ENCODE results near the gene MAP3K12. TPM values are rescaled to one million over a fixed set of nuclear protein-coding genes. Genes with fewer than 3 reads are reported as not detected.

The MAP3K12 gene
- total and polyA plus RNA-seq, 2 of the 13 experiments (the other 11 are each of a cell fraction or from before 2014, with no cell fraction given): 0.20 to 1.1 TPM

DNA sequence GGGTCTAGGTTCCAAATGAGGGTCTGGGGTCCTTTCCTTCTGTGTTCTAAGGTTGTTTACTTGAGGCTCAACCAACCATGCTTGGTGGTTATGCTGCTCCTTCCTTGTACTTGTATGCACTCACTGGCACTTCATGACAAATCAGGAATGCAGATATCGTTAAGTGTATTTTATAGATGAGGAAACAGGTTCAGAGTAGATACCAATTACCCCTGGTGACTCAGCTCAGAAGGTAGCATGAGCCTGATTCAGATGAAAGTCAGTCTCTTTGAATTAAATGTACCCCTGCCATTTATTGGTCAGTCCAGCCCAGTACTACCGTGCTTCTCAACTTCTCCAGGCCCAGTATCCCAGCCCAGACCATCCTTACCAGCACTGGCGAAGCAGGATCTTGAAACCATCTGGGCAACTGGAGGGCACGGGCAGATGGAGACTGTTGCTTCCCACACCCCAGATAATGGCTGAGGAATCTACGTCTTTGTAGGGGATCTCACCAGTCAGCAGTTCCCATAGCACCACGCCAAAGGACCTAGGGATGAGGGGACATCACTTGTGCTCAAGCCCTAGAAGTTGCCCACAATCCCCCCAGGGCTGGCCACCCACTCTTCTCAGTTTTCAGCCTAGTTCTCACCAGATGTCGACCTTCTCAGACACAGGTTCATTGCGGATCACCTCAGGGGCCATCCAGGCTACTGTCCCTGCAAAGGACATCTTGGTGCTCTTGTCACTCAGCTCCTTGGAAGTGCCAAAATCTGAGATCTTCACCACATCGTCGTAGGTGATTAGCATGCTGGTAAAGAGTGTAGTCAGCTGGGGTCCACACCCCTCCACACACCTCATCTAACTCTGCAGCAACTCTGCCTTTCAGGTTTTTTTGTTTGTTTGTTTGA lies 14.3 kb downstream of the MAP3K12 start:
- ATAC-seq (no peak), DNase-seq (ENCODE audit: low spot score) (no peak), FAIRE-seq (no peak)
- H3K27me3 ChIP-seq (ENCODE audit: control insufficient read depth in 1 of 2, insufficient read depth in 2 of 2, low read length in 2 of 2): no peaks in the 10 kb centered on the region
- H3K79me2 ChIP-seq (ENCODE audit: insufficient read depth, low read length): no peaks in the 10 kb centered on the region
- no peak overlapping the region for H3K4me2 ChIP-seq (ENCODE audit: low read depth, low read length)
- no peak overlapping the region for H2AFZ ChIP-seq (ENCODE audit: low read length)
- no peak overlapping the region for H3K9ac ChIP-seq (ENCODE audit: insufficient read depth, low read depth, low read length)
- H3K36me3 ChIP-seq (replicated peaks in 1 of 2; ENCODE audit: control insufficient read depth in 1 of 2, insufficient read depth in 2 of 2, low read length in 2 of 2): peaks cover 7 to 23% of the 10 kb centered on the region in 2 experiments
- intact Hi-C loops (cut with micrococcal nuclease; ENCODE audit: unreplicated experiment) (no loop called here), in situ Hi-C loops (cut with HindIII; ENCODE audit: extremely low pct_ligation_motif_present, low pct_unique_long_range_greater_than_20kb) (no loop called here)
- POLR2A ChIA-PET: interaction anchor here (1.5 to 4.2 kb wide), 2 partner anchors 9 to 15 kb away, joined by 3 to 58 read pairs; partner anchors contain the start of genes MAP3K12 and TARBP2
- TSS peak; percentile 9 for BruUV-seq (replicated peaks)
- CTCF ChIA-PET (ENCODE audit: low intra/inter-chr PET ratio, low total read pairs): no interaction called here
- WGBS (ENCODE audit: low lambda C conversion rate): 97% methylated on average over 6 of the region's 10 CpGs
- H3K4me3 ChIP-seq (replicated peaks in 1 of 3; ENCODE audit: insufficient read depth in 1 of 3, low read depth in 2 of 3, low read length in 3 of 3): no peak overlapping the region
- H3K27ac ChIP-seq (ENCODE audit: extremely low read length, insufficient read depth, low read length): no peak overlapping the region
- H3K4me1 ChIP-seq (ENCODE audit: insufficient read depth, low read length): no peaks in the 10 kb centered on the region
- H4K20me1 ChIP-seq (ENCODE audit: insufficient read depth, low read length): peaks cover 7% of the 10 kb centered on the region; the same call in 1 of the 2 replicates
- no peaks in the 10 kb centered on the region for H3K9me3 ChIP-seq (ENCODE audit: low read length)
- TF ChIP-seq SOX13 (IDR thresholded peaks at IDR 0.05) (no peak), SOX13 (CRISPR knock-in tag; conservative IDR thresholded peaks at IDR 0.05 in 1 of 2, IDR thresholded peaks at IDR 0.05 in 1 of 2) (no peak), DR1 (CRISPR knock-in tag; IDR thresholded peaks at IDR 0.05) (no peak), ZNF644 (CRISPR knock-in tag; IDR thresholded peaks at IDR 0.05; ENCODE audit: low read depth) (no peak), POLR2A (IDR thresholded peaks at IDR 0.05; ENCODE audit: insufficient read depth in 1 of 2, low read depth in 2 of 2, low read length in 2 of 2) (peak in 1 of 2 experiments; percentile 42; a peak in 1 of 4 replicates), MXD3 (CRISPR knock-in tag; IDR thresholded peaks at IDR 0.05) (no peak), TOE1 (CRISPR knock-in tag; IDR thresholded peaks at IDR 0.05) (no peak), ZNF841 (CRISPR knock-in tag; IDR thresholded peaks at IDR 0.05; ENCODE audit: borderline replicate concordance) (no peak), ZFP1 (CRISPR knock-in tag; IDR thresholded peaks at IDR 0.05) (no peak), AGO2 (optimal IDR thresholded peaks at IDR 0.05; ENCODE audit: low read depth, low read length) (peak; percentile 38), POLR2AphosphoS5 (IDR thresholded peaks at IDR 0.05; ENCODE audit: low read depth, low read length) (peak; percentile 12; the same call in 1 of the 2 replicates)
- TF ChIP-seq, protein P1, sequence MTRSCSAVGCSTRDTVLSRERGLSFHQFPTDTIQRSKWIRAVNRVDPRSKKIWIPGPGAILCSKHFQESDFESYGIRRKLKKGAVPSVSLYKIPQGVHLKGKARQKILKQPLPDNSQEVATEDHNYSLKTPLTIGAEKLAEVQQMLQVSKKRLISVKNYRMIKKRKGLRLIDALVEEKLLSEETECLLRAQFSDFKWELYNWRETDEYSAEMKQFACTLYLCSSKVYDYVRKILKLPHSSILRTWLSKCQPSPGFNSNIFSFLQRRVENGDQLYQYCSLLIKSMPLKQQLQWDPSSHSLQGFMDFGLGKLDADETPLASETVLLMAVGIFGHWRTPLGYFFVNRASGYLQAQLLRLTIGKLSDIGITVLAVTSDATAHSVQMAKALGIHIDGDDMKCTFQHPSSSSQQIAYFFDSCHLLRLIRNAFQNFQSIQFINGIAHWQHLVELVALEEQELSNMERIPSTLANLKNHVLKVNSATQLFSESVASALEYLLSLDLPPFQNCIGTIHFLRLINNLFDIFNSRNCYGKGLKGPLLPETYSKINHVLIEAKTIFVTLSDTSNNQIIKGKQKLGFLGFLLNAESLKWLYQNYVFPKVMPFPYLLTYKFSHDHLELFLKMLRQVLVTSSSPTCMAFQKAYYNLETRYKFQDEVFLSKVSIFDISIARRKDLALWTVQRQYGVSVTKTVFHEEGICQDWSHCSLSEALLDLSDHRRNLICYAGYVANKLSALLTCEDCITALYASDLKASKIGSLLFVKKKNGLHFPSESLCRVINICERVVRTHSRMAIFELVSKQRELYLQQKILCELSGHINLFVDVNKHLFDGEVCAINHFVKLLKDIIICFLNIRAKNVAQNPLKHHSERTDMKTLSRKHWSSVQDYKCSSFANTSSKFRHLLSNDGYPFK (CRISPR knock-in tag; IDR thresholded peaks at IDR 0.05; ENCODE audit: borderline replicate concordance): no peak
- TF ChIP-seq, protein P2, sequence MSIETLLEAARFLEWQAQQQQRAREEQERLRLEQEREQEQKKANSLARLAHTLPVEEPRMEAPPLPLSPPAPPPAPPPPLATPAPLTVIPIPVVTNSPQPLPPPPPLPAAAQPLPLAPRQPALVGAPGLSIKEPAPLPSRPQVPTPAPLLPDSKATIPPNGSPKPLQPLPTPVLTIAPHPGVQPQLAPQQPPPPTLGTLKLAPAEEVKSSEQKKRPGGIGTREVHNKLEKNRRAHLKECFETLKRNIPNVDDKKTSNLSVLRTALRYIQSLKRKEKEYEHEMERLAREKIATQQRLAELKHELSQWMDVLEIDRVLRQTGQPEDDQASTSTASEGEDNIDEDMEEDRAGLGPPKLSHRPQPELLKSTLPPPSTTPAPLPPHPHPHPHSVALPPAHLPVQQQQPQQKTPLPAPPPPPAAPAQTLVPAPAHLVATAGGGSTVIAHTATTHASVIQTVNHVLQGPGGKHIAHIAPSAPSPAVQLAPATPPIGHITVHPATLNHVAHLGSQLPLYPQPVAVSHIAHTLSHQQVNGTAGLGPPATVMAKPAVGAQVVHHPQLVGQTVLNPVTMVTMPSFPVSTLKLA (IDR thresholded peaks at IDR 0.05): no peak
- TF ChIP-seq, protein P3, sequence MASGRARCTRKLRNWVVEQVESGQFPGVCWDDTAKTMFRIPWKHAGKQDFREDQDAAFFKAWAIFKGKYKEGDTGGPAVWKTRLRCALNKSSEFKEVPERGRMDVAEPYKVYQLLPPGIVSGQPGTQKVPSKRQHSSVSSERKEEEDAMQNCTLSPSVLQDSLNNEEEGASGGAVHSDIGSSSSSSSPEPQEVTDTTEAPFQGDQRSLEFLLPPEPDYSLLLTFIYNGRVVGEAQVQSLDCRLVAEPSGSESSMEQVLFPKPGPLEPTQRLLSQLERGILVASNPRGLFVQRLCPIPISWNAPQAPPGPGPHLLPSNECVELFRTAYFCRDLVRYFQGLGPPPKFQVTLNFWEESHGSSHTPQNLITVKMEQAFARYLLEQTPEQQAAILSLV (CRISPR knock-in tag; IDR thresholded peaks at IDR 0.05; ENCODE audit: borderline replicate concordance): 0 out of 2 replicates have a peak, but pooled peaks have one; percentile 16
- TF ChIP-seq, protein P4, sequence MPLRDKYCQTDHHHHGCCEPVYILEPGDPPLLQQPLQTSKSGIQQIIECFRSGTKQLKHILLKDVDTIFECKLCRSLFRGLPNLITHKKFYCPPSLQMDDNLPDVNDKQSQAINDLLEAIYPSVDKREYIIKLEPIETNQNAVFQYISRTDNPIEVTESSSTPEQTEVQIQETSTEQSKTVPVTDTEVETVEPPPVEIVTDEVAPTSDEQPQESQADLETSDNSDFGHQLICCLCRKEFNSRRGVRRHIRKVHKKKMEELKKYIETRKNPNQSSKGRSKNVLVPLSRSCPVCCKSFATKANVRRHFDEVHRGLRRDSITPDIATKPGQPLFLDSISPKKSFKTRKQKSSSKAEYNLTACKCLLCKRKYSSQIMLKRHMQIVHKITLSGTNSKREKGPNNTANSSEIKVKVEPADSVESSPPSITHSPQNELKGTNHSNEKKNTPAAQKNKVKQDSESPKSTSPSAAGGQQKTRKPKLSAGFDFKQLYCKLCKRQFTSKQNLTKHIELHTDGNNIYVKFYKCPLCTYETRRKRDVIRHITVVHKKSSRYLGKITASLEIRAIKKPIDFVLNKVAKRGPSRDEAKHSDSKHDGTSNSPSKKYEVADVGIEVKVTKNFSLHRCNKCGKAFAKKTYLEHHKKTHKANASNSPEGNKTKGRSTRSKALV (CRISPR knock-in tag; IDR thresholded peaks at IDR 0.05): no peak

Data from HepG2 (cell line).